Astrocyte of the cerebellum (primary cell): Measurements from ENCODE around the gene PRKAR2B.

Source experiments
- DNase-seq: peaks from one replicate; pipeline ENCODE4 v3.0.0-alpha.2; 2011; ENCODE audit warnings: low read depth
- H3K4me3 ChIP-seq: 2 replicates; pipeline ENCODE4 v1.5.1; 2011; ENCODE audit warnings: mild to moderate bottlenecking, low read depth, low read length, moderate library complexity
- in situ Hi-C: cut with HindIII; loops from 2 replicates; pipeline ENCODE4 v1.10.0; 2017; ENCODE audit warnings: low sequenced_read_pairs
- TF ChIP-seq, protein P1 (sequence below): IDR thresholded peaks from 2 replicates; pipeline ENCODE4 v1.5.1; 2012; ENCODE audit warnings: low read length, low read depth, moderate library complexity, mild to moderate bottlenecking; ENCODE audit errors: missing control alignments

The PRKAR2B gene

DNA sequence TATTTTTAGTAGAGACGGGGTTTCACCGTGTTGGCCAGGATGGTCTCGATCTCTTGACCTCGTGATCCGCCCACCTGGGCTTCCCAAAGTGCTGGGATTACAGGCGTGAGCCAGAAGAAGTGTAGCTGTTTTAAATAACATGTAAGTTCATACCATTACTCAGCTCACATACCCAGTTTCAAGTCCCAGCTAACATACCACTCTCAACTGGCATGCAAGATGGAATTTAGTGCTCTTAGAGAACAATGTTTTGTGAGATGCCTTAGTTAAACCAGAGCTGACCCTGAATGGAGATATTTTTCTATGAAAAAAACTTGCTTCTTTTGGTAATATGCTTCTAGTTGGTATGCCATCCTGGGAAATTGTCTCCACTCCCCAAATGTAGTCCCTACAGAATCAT lies 161.6 kb downstream of the PRKAR2B start:
- TF ChIP-seq, protein P1, sequence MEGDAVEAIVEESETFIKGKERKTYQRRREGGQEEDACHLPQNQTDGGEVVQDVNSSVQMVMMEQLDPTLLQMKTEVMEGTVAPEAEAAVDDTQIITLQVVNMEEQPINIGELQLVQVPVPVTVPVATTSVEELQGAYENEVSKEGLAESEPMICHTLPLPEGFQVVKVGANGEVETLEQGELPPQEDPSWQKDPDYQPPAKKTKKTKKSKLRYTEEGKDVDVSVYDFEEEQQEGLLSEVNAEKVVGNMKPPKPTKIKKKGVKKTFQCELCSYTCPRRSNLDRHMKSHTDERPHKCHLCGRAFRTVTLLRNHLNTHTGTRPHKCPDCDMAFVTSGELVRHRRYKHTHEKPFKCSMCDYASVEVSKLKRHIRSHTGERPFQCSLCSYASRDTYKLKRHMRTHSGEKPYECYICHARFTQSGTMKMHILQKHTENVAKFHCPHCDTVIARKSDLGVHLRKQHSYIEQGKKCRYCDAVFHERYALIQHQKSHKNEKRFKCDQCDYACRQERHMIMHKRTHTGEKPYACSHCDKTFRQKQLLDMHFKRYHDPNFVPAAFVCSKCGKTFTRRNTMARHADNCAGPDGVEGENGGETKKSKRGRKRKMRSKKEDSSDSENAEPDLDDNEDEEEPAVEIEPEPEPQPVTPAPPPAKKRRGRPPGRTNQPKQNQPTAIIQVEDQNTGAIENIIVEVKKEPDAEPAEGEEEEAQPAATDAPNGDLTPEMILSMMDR: no peak
- no peak overlapping the region for H3K4me3 ChIP-seq
- in situ Hi-C loops: no loop called here
- DNase-seq: no peak

DNA sequence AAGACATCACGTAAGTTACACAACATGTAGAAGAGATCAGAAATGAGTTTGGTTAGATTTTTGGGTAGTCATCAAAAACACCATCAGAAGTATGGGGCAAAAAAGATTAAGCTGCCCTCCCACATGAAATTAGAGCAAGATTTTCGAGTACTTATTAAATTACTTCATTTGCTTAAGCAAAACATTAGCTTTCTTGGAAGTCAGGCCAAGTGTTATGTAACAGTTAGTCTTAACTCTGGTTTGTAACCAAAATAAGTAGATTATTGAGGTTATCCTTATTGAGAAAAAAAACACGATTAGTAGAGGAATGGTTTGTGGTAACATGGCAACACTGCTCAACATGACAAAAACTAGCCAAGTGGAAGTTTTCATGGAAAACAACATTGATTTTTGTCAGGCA lies 162.2 kb downstream of the PRKAR2B start:
- in situ Hi-C loops: no loop called here
- TF ChIP-seq, protein P1: no peak

DNA sequence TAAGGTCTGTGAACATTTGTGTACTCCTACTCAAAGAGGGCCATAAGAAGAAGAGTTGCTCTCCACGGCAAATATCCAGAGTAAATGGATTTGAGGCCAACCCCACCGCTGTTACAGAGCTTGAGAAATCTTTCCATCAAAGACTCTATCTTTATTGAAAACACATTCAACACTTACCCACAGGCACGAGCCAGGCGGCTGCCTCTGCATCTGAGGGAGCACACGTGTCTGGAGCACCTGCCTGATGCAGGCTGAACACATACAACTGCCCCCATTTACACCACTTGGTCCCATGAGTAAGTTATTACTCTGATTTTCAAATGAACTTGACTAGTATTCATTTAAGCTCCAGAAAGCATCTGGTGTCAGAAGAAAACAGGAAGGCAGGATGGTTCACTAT lies 163.0 kb downstream of the PRKAR2B start:
- H3K4me3 ChIP-seq: no peak overlapping the region
- no peak for DNase-seq
- in situ Hi-C loops: no loop called here
- TF ChIP-seq, protein P1: no peak

More for the DNA sequence above, 162.2 kb downstream of the PRKAR2B start:
- no peak overlapping the region for H3K4me3 ChIP-seq
- DNase-seq: no peak

DNA sequence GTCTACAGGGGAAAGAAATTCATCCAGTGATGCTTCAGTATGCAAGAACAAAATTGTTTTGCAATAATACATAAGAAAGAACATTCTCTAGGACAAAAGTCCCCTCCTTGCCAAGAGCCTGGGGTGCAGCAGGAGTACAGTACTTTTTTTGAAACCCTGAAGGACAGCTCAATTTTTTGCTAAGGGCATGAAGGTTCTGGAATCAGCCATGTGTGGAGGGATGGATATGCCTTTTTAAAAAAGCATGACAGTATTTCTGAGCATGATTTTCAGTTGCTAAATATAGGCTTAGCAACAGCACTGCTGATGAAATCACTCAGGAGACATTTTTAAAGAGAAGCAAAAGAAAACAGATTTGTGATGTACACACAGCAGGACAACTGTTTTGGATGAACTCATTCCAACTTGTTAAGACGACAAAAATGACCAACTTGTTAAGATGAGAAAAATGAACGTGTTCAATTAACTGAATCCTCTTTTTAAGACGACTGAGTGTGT lies 163.6 kb downstream of the PRKAR2B start:
- no peak for DNase-seq
- in situ Hi-C loops: no loop called here
- TF ChIP-seq, protein P1: no peak
- no peak overlapping the region for H3K4me3 ChIP-seq

DNA sequence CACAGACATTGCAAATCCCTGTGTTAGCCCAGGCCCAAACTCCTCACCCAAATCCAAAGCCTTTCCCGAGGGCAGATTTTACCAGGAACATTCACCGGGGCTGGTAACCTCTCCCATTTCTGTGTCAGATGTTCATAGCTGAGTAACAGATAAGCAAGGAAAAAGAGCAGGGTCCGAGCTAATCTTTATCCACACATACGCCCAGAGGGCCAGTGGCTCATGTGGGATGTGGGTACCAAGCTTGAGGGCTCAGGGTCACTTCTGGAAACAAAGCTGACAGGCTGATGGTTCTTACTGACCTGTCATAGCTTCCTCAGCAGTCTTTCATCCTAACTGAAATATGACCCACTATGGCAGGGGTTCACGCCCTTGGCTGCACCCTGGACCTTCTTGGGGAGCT lies 164.1 kb downstream of the PRKAR2B start:
- H3K4me3 ChIP-seq: no peak overlapping the region
- DNase-seq: no peak
- in situ Hi-C loops: no loop called here
- TF ChIP-seq, protein P1: no peak

- DNase-seq: no peak
- in situ Hi-C loops: no loop called here
- H3K4me3 ChIP-seq: no peak overlapping the region
- TF ChIP-seq, protein P1: no peak
Observed at GRCh38 chr7:107209565-107209964, 165.1 kb downstream of the PRKAR2B start.

DNA sequence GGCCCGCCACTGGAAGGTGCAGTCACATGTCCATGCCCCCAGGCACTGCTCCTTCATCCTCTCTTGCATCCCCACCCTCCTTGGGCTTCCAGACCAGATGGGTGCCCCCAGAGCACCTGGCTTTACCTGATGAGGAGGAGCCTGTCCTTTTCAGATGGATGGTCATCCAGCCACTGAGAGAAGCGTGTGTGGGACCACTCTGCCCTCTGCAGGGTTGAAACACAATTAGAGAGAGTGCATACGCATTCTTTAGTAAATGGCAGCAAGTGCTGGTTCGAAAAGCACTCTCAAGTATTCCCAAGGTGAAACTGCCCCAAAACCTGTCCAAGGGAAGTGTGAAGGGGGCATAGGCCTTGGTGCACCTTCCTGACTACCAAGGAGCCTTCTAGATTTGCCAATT lies 165.9 kb downstream of the PRKAR2B start:
- TF ChIP-seq, protein P1: no peak
- no peak for DNase-seq
- H3K4me3 ChIP-seq: no peak overlapping the region
- in situ Hi-C loops: no loop called here
